NCI-H2227 (cell line): ENCODE data around the gene PTH1R.

ENCODE experiments used
- DNase-seq: peaks from one replicate; lab custom pipeline; 2025; ENCODE audit not compliant: unreplicated experiment; lab: John Stamatoyannopoulos, UW

PTH1R gene

DNA sequence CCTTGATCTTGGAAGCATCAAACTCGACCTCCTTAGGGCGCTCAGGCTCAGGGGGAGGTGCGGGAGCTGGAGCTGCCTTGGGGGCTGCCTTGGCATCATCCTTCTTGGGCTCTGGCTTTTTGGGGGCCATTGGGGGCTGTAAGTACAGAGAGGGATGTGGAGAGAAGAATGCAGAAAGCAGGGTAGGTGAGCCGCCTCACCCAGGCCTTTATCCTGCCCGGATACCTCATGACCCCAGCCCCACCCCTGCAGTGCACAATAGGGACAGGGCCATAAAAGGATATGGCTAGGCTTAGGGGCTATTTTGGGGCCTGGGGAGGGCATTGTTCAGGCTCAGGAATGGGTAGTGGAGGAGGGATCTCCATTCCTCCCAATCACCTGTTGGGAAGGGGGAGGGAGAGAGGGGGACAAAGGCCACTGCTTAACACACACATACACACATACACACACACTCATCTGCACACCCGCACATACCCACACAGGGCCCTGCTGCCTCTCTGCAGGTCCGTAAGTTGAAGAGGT lies 14.2 kb upstream of the PTH1R start, which contains the start of gene MYL3:
Gene MYL3 (minus strand): TSS at position 184 of the 522 bp plus-strand sequence. CDS start 54 bp downstream, at position 130.
- DNase-seq: no peak

DNA sequence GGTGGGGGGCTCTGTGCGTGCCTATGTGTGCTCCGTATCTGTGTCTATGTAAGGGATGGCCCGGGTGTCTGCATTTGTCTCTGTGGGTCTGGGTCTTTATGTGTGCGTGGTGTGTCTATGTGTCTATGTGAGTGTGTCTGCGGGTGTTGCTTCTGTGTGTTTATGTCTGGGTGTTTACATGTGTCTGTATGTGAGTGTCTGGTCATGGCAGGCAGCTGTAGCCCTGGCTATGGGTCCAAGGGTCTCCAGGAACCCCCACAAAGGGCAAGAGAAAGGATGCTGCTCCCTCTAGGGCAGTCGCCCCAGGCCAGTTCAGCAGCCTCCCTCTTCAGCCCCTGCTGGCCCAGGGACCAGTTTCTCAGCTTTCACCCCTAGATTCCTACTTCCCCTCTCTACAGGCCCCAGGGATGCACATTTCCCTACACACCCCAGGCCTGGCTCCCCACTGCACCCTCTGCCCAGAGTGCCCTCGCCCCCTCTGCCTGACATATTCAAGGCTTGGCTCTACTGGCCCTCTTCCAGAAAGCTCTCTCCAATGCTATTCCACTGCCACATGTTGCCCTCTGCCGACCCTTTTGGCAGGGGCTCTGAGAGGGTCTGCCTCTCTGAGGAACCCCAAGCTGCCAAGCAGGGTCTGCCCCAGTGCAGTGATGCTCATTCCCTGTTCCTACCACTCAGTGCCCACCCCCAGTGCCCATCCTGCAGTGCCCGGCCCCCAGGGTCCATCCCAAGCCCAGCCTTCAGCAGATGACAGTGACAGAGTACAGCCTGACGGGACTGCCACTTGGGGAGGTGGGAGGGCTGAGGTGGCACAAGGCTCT lies 13.2 kb upstream of the PTH1R start:
- no peak for DNase-seq

DNA sequence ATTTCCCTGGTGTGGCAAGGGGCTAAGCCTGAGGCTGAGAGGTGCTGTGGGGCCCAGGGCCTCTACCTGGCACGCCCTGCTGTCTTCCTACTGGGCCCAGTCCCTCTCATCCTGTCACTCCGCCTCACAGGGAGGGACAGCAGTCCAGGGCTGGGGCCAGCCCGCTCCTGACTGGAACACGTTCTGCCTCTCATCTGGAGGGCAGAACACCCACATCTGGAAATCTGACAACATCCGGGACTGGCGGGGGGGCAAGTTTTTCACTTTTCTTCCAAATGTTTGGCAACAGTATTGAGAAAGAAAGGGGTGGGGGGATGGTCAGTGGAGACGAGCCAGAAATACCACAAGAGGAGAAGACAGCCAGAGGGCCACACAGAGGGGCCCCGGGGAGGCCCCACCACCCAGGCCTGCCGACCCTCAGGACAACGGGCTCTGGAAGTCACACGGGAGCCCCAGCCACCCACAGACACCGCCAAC lies 12.5 kb upstream of the PTH1R start:
- no peak for DNase-seq

DNA sequence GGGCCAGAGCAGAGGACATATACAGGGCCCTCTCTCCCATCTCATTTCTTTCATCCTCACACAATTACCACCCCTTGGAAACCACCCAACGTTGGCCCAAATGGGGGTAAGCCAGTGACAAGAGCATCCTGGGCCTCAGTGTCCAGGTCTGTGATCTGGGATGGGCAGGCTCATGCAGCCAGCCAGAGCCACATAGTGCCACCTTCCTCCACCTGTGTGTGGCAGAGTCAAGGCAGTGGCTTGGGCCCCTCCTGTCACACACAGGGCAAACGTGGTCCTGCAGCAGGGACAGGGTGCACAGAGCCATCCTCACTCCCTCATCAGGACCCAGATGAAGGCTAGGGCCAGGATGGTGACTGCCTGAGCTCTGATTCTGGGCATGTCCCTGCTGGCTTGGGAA lies 12.0 kb upstream of the PTH1R start:
- no peak for DNase-seq

DNA sequence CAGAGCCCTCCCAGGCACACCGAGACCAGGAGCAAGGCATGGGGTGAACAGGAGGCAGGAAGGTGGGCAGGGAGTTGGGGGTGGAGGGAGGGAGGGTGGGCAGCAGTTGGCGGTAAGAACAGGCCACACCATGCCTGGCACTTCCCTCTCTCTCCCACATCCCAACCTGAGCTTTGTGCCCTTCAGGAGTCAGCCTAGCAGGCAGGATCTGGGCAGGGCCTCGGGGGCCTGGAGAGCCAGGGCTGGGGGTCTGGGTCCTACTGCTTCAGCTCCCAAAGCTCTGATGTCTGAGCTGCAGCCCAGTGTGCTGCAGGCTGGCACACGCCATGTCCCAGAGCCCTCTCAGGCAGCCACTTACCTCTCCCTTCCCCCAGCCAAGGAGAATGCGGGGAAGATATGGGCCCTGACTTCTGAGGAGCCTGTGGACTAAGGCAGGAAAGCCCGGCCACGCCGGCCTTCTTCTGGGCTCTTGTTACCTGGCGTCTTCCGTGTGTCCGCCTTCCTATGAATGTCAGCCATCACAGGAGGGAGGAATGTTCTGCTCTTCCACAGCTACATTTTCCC lies 11.4 kb upstream of the PTH1R start:
- DNase-seq: no peak

DNA sequence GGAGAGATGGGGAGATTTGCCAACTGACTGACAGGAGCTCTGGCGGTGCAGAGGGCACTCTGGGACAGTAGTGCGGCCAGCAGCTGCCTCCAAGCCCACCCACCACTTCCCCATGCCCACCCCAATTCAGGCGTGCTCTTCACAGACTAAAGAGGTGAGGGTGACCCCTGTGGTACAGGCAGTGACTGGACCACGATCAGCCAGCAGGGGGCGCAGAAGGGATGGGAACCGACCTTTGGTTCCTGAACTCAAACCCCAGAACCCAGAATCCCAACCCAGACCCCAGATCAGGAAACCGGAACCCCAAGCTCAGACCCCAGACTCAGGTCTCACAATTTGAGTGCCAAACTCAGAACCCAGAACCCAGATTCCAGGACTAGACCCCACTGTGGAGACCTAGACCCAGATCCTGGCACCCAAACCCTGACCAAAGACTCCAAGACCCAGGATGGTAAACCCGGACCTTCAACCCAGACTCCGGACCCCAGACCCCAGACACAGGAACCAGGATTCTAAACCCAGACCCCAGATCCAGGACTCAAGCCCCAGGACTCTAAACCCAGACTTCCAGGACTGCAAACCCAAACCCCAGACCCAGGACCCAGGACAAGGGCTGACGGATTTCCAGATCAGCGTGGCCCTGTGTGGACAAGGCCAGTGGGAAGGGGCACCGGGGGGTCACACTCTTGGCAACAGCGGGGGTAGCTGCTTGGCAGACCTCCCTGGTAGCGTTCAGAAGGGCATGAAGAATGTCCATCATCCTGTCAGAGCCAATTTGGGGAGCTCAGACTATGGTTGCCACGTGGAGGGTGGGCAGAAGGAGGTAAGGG lies 10.6 kb upstream of the PTH1R start:
- DNase-seq: peak; percentile 23

DNA sequence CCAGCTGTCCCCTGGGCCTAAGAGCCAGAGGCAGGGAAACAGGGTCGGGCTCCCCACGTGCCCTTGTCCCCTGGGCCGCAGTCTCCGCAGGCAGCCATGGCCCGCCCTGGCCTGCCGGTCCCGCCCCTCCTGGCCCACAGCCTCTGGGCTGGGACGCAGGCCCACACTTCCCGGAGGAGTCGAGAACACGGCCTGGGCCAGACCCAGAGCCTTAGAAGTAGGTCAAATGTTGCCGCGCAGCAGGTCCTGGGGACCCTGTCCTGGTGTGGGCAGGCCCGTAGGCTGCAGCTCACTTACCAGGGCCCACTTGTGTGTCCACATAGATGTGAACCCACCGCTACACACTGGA lies 10.0 kb upstream of the PTH1R start:
- no peak for DNase-seq

DNA sequence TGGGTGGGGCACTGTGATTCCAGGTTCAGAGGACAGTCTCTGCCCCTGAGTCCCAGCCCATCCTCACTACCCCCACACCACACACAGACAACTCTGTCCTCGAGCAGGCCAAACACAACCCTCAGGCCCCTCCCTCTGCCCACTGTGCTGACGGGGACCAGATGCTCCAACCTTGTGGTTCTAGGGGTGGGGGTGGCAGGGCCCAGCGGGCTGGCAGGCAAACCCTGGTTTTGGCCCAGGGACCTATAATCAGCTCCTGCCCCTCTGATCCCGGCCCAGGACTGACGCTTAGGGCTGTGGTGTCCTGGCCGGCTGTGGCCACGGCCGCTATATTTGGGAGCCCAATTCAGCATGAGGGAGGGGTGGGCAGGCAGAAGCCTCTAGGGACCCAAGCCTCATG lies 9.2 kb upstream of the PTH1R start:
- DNase-seq: no peak

DNA sequence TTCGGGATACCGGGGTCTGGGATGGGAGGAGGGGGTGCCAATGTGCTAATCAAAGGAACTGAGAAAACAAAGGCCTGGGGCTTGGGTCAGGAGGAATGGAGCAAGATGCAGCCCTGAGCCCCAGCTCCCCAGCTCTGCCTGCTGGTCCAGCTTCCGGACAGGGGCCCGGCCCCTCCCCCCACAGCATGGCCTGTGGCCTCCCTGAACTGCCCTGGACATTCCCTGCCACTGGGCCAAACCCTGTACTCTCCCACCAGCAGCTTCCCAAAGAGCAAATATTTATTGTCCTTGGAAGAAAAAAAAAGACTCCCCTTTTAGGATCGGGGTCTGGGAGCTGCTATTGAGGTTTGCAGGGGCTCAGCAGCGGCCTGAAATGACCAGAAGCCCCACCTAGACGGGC lies 8.6 kb upstream of the PTH1R start:
- no peak for DNase-seq

DNA sequence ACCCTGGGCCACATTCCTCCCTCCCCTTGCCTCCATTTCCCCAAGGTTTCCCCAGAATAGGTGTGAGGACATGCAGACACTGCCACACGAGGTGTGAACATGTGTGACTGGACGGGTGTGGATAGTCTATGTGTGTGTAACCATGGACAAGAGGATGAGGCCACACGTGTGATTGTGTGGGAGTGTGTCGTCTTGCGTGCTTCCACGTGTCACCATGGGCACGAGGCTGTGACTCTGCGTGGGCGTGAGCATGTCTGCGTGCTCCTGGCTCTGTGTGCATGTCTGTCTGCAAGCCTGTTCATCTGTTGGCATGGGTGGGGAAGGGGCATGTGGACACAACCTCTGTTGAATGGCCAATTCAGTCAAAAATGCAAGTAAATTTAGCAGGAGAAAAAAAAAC lies 8.1 kb upstream of the PTH1R start:
- no peak for DNase-seq

DNA sequence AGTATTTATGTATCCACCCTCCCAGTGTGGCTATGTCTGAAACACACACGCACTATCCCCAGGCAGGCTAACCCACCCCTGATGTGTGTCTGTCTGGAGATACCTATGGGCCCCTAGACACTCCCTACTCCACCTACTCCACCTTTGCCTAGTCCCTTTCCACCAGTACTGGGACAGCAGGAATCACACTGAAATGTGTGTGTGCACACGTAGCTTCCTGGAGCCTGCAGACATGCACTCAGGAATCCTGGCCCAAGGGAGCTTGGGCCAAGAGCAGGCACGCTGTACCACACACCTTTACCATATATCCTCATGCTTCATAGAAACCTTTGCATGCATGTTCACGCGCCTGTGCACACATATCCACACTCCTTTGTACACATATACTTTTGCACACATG lies 6.9 kb upstream of the PTH1R start:
- no peak for DNase-seq

DNA sequence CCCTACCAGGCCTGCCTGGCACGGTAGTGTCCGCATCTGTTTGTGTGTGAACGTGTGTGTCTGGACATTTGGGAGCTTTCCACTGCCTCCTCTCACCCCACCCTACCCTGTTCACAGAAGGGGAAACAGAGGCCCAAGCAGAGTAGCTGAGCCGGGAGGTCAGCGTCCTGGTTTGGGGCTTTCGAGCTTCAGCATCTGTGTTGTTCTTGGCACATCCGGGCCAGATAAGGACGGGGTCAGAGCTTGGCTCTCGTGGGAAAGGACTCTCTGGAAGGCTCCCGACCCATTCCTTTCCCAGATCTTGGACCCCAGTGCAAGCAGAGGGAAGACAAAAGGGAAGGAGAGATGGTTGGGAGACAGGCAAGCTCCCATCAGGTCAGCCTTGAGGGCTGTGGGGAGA lies 6.3 kb upstream of the PTH1R start:
- no peak for DNase-seq

DNA sequence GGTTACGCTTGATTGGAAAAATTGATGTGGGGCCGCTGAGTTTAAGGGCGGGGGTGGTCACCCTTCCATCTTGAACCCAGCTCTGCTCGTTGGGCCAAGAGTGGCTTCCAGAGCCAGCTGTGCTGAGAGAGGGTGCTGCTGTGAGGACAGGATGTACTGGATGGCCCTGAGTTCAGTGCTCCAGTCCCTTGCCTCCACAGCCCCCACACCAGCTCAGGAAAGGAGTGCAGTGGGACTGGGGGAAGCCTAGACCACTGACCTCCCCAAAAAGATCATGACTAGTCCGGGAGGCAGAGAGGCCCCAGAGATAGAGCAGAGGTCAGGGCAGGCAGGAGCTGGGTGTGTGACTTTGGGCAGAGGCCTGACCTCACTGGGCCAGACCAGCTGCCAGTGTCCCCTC lies 4.0 kb upstream of the PTH1R start:
- DNase-seq: no peak

DNA sequence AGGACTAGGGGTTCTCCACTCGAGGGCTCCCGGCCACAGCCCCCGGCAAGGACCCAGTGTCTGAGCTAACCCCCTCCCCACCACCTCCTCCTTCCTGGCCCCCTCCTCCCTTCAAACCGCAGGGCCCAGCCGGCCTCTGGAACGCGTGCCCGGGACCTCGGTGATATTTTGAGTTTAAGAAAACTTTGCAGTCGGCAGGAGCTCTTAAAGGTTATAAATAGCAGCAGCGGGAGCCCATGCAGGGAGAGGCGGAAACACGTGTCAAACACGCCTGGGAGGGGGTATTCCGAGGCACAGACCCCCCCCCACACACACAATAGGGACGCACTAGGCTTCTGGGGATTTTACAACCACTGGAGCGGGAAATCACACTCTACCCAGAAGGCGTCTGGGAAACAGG lies 3.1 kb upstream of the PTH1R start:
- DNase-seq: no peak

DNA sequence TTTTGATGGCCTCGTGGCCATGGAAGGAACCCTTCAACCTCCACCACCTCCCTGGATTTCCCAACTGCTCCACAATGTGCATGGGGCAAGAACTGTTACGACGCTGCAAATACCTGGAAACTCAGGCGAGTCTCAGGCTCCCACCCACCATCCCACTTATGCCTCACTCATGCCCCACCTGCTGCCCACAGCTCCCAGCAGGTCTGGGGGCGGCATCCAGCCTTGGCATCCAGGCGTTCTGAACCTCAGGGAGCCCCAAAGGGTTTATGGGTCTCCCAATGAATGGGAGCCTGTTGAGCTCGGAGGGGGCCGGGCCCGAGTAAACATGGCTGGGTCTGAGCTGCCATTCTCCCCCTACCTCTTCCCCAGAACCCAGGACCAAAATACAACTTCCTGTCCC lies 2.0 kb upstream of the PTH1R start:
- no peak for DNase-seq

DNA sequence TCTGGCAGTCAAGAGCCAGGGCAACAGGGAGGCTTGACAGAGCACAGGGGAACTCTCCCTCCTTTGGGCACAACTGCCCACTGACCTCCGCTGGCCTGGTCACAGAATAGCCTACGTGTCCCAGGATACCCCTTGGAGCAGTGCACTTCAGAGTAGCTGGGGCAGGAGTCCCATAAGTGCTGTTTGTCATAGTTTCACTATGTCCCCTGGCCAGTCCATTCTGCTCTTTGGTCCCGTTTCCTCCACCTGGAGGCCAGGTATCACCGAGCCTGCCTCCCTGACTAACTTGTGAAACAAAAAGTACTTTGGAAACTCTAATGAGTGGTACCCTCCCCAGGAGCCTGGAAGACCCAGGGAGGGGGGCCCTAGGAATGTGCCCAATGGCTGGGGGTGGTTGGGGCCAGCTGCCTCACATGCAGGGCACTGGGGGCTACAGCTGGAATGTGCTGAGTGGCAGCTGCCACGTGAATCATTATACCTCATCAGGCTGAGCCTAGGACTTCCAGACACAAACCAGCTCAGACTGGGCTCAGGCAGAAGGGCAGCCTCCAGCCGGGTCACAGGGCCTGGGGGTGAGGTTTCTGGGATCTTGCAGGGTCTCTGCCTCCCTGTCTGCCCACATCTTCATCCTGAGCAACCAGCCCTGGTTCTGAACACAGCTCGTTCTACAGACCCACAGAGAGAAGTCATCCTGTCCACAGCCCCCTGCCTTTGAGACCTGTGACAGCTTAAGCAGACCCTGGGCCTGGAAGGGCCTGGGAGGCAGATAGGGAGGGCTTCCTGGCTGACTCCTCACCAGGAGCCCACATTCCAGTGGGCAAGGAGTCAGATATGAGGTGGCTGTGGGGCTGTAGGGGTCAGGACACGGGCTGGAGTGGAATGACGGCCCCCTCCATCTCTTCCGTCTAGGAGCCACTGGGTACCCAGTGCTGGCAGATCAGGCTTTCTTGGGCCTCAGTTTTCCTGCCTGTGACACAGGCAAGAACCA lies 914 bp upstream of the PTH1R start:
- DNase-seq: no peak

DNA sequence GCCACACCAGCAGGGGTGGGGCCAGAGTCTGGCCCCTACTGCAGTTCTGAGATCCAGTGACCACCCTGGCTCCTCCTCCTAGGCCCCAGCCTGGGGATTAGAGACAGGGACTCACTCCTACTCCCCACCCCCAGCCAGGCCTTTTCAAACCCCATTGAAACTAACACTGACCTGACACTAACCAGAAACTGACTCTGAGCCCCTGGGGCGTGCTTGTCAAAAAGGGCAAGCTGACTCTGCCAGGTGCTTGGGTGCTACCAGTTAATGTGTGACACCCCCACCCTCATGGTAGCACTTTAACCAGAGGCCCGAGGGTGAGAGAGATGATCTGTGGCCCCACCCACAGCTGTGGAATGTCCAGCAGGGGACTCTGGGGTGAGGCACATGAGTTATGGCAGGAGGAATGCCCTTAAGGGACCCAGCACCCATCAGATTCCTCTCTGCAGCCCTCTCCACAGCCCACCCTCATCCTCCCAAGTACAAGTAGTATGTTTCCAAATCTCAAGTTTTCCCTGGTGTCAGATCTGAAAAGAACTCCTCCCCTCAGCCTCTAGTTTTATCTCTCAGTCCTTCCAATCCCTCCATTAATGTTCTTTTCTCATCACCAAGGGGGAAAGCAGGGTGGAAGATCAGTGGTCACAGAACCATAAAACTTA lies 1.4 kb downstream of the PTH1R start:
- no peak for DNase-seq

DNA sequence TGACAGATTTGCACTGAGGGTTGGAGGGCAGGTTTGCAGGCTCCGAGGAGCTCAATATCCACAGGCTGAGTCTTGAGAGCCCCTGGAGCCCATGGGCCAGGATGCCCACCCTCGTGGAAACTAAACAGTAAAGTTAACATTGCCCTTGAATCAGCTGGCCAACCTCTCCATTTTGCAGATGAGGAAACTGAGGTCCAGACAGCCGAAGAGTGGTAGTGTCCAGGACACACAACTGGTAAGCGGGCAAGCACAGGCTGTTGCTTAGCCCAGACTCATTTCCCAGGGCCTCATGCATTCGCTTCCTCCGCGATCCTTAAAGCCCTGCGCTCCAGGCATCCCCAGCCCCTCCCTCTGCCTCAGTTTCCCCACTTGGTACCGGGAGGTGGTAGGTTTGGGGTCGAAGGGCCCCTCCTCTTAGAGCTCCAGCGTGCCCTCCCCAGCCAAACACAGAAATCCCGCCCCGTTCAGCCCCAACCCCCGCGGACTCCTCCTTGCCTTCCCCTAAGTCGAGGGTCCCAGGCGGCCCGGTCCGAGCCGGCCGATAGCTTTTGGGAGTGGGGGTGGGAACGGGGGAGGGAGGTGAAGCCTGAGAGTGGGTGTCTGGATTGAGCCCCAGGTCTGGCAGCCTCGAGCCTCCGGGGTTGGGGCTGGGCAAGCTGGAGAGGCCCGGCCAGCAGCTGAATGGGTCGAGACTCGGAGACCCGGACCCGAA lies 3.5 kb downstream of the PTH1R start:
- DNase-seq: no peak

DNA sequence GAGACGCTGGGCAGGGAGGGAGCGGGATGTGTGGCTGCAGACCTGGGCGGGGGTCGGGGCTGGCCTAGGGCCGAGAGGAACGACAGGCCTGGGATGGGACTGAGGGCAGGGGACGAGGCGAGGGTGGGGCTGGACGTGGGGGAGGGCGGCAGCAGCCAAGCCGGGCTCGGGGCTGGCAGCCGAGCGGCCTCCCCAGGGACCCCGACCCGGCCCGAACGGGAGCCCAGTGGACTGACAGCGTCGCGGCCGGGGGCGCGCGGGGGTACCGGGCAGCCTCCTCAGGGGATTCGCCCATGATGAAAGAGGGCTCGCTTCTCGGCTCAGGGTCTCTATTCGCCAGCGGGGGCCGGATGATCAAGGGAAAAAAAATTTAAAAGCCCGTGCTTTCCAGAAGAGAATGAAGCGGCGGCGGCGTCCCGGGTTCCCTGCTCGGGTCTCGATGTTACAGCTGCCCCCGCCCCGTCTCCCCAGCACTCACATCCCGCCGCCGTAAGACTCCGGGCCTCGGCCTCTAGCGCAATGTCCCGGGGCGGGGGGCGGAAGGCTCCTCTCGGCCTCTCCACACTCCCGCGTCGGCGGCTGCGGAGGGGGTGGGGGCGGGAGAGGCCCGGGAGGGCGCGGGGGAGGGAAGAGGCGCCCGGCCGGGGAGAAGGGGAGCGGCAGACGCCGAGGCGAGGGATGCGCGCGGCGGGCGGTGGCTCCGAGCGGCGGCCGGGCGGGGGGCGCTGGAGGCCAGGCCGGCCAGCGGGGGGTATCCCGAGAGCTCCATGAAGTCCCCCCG lies 4.3 kb downstream of the PTH1R start:
- peak; percentile 30 for DNase-seq
